ENCODE results near the gene PRORP. TPM values are rescaled to one million over a fixed set of nuclear protein-coding genes. Genes with fewer than 3 reads are reported as not detected.
A peak's percentile ranks its signal among the peaks of the same experiment; 100 is the strongest.
"Not testable (repeated sequence)": the region's sequence is repeated elsewhere in the genome, so short reads cannot be mapped to it uniquely, and the experiment has no call there.

PRORP gene
- total RNA-seq, 1 experiment from 2014 or later, result 34.5 TPM

GRCh38 chr14:35088514-35088913 is 33.8 kb upstream of the PRORP start:
- no peak overlapping the region for H3K4me3 ChIP-seq (ENCODE audit: low read depth, low read length)
- Mint-ChIP-seq H3K9me3 (ENCODE audit: unreplicated experiment) (no peaks in the 10 kb centered on the region), H3K27me3 (ENCODE audit: insufficient read depth, unreplicated experiment) (no peaks in the 10 kb centered on the region), H3K27ac (ENCODE audit: unreplicated experiment) (peak overlapping the region; percentile 71), H3K36me3 (ENCODE audit: insufficient read depth, unreplicated experiment) (peaks cover 53% of the 10 kb centered on the region), H3K4me3 (ENCODE audit: unreplicated experiment) (no peak overlapping the region), H3K4me1 (ENCODE audit: low read depth, unreplicated experiment) (peaks cover 10% of the 10 kb centered on the region)
- intact Hi-C loops (cut with micrococcal nuclease; ENCODE audit: unreplicated experiment), result no loop called here
- no TSS peak for BruUV-seq (replicated peaks)
- H3K36me3 ChIP-seq (ENCODE audit: control insufficient read depth, insufficient read depth, low read length), result no peaks in the 10 kb centered on the region
- CTCF ChIA-PET, result no interaction called here
- no peaks in the 10 kb centered on the region for H3K27me3 ChIP-seq (replicated peaks; ENCODE audit: control insufficient read depth, insufficient read depth, low read length)
- no peak for DNase-seq
- H3K4me1 ChIP-seq, result peaks cover 16% of the 10 kb centered on the region
- POLR2A ChIA-PET, result no interaction called here
- TF ChIP-seq, protein P1, sequence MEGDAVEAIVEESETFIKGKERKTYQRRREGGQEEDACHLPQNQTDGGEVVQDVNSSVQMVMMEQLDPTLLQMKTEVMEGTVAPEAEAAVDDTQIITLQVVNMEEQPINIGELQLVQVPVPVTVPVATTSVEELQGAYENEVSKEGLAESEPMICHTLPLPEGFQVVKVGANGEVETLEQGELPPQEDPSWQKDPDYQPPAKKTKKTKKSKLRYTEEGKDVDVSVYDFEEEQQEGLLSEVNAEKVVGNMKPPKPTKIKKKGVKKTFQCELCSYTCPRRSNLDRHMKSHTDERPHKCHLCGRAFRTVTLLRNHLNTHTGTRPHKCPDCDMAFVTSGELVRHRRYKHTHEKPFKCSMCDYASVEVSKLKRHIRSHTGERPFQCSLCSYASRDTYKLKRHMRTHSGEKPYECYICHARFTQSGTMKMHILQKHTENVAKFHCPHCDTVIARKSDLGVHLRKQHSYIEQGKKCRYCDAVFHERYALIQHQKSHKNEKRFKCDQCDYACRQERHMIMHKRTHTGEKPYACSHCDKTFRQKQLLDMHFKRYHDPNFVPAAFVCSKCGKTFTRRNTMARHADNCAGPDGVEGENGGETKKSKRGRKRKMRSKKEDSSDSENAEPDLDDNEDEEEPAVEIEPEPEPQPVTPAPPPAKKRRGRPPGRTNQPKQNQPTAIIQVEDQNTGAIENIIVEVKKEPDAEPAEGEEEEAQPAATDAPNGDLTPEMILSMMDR (IDR thresholded peaks at IDR 0.05; ENCODE audit: insufficient read depth in 1 of 2, low read depth in 1 of 2, low read length in 1 of 2, severe bottlenecking in 1 of 2, unreplicated experiment in 1 of 2), result no peak
- H3K9me3 ChIP-seq, result no peaks in the 10 kb centered on the region

DNA sequence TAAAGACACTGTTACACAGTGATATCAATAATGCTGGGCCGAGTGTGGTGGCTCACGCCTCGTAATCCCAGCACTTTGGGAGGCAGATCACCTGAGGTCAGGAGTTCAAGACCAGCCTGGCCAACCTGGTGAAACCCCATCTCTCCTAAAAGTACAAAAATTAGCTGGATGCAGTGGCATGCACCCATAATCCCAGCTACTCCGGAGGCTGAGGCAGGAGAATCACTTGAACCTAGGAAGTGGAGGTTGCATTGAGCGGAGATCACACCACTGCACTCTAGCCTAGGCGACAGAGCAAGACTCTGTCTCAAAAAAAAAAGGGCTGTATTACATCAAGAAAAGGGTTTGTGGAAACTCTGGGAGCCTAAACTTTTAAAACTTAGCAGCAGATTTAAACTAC is 27.7 kb upstream of the PRORP start:
- intact Hi-C loops (cut with micrococcal nuclease; ENCODE audit: unreplicated experiment); POLR2A ChIA-PET: not testable (repeated sequence)

GRCh38 chr14:35107866-35108265 is 14.5 kb upstream of the PRORP start:
- ChIA-PET CTCF (no interaction called here), POLR2A (no interaction called here)
- H3K36me3 ChIP-seq (ENCODE audit: control insufficient read depth, insufficient read depth, low read length), result no peaks in the 10 kb centered on the region; the same call in 1 of the 2 replicates
- H3K4me1 ChIP-seq, result peaks cover 10% of the 10 kb centered on the region
- Mint-ChIP-seq H3K36me3 (ENCODE audit: insufficient read depth, unreplicated experiment) (peaks cover 41% of the 10 kb centered on the region), H3K4me1 (ENCODE audit: low read depth, unreplicated experiment) (peaks cover 3% of the 10 kb centered on the region), H3K9me3 (ENCODE audit: unreplicated experiment) (no peaks in the 10 kb centered on the region), H3K4me3 (ENCODE audit: unreplicated experiment) (no peak overlapping the region), H3K27me3 (ENCODE audit: insufficient read depth, unreplicated experiment) (no peaks in the 10 kb centered on the region), H3K27ac (ENCODE audit: unreplicated experiment) (no peak overlapping the region)
- no peaks in the 10 kb centered on the region for H3K27me3 ChIP-seq (replicated peaks; ENCODE audit: control insufficient read depth, insufficient read depth, low read length)
- no peak overlapping the region for H3K4me3 ChIP-seq (ENCODE audit: low read depth, low read length)
- no peaks in the 10 kb centered on the region for H3K9me3 ChIP-seq
- DNase-seq, result no peak
- TF ChIP-seq, protein P1 (IDR thresholded peaks at IDR 0.05; ENCODE audit: insufficient read depth in 1 of 2, low read depth in 1 of 2, low read length in 1 of 2, severe bottlenecking in 1 of 2, unreplicated experiment in 1 of 2), result no peak
- BruUV-seq (replicated peaks), result no TSS peak
- intact Hi-C loops (cut with micrococcal nuclease; ENCODE audit: unreplicated experiment), result no loop called here

More for the DNA sequence above, 27.7 kb upstream of the PRORP start:
- H3K27me3 Mint-ChIP-seq (ENCODE audit: insufficient read depth, unreplicated experiment); H3K9me3 Mint-ChIP-seq (ENCODE audit: unreplicated experiment); DNase-seq; H3K4me1 Mint-ChIP-seq (ENCODE audit: low read depth, unreplicated experiment); CTCF ChIA-PET; H3K4me3 ChIP-seq (ENCODE audit: low read depth, low read length); H3K27ac Mint-ChIP-seq (ENCODE audit: unreplicated experiment); H3K27me3 ChIP-seq (replicated peaks; ENCODE audit: control insufficient read depth, insufficient read depth, low read length); H3K36me3 ChIP-seq (ENCODE audit: control insufficient read depth, insufficient read depth, low read length); H3K9me3 ChIP-seq; H3K4me1 ChIP-seq; H3K4me3 Mint-ChIP-seq (ENCODE audit: unreplicated experiment); BruUV-seq (replicated peaks): not testable (repeated sequence)
- H3K36me3 Mint-ChIP-seq (ENCODE audit: insufficient read depth, unreplicated experiment), result peaks cover 30% of the 10 kb centered on the region

DNA sequence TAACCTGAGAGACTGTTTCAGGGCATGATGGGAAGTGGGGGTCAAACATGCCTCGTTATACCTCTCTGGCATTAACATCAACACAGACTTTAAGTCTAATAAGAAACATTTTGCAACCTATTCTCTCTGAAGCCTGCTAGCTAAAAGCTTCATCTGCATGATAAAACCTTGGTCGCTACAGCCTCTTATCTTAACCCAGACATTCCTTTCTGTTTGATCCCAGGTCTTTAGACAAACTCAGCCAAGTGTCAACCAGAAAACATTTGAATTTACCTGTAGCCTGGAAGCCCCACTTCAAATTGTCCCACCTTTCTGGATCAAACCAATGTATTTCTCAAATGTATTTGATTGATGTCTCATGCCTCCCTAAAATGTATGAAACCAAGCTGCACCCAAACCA is 9.7 kb upstream of the PRORP start:
- H3K27me3 ChIP-seq (replicated peaks; ENCODE audit: control insufficient read depth, insufficient read depth, low read length), result no peaks in the 10 kb centered on the region
- DNase-seq, result peak in 1 of 2 experiments; percentile 34
- H3K36me3 ChIP-seq (ENCODE audit: control insufficient read depth, insufficient read depth, low read length), result peaks cover 2% of the 10 kb centered on the region; the same call in 1 of the 2 replicates
- H3K4me3 ChIP-seq (ENCODE audit: low read depth, low read length), result no peak overlapping the region
- TF ChIP-seq, protein P1 (IDR thresholded peaks at IDR 0.05; ENCODE audit: insufficient read depth in 1 of 2, low read depth in 1 of 2, low read length in 1 of 2, severe bottlenecking in 1 of 2, unreplicated experiment in 1 of 2), result no peak
- Mint-ChIP-seq H3K36me3 (ENCODE audit: insufficient read depth, unreplicated experiment) (peaks cover 66% of the 10 kb centered on the region), H3K4me1 (ENCODE audit: low read depth, unreplicated experiment) (peaks cover 17% of the 10 kb centered on the region), H3K4me3 (ENCODE audit: unreplicated experiment) (peak overlapping the region; percentile 55), H3K27me3 (ENCODE audit: insufficient read depth, unreplicated experiment) (no peaks in the 10 kb centered on the region), H3K27ac (ENCODE audit: unreplicated experiment) (peak overlapping the region; percentile 97), H3K9me3 (ENCODE audit: unreplicated experiment) (no peaks in the 10 kb centered on the region)
- no peaks in the 10 kb centered on the region for H3K9me3 ChIP-seq
- ChIA-PET CTCF (no interaction called here), POLR2A (interaction anchor here (0.6 to 1.3 kb wide), 2 partner anchors 61 to 67 kb away, joined by 3 read pairs; partner anchors contain the start of gene FAM177A1)
- intact Hi-C loops (cut with micrococcal nuclease; ENCODE audit: unreplicated experiment), result loop anchor here (1.0 kb wide), 1 partner anchor 9 kb away; the partner anchor contains the start of gene PPP2R3C
- no TSS peak for BruUV-seq (replicated peaks)
- H3K4me1 ChIP-seq, result peaks cover 21% of the 10 kb centered on the region

All from Caco-2 (cell line).